ACHN (cell line): ENCODE results near the gene ENPP5.

Experiments
- DNase-seq: peaks from one replicate; pipeline ENCODE4 v3.0.0-alpha.2; 2015
- in situ Hi-C: cut with HindIII; loops from 2 replicates; pipeline ENCODE4 v1.10.0; 2017; ENCODE audit warnings: low sequenced_read_pairs, low pct_ligation_motif_present, low pct_unique_long_range_greater_than_20kb

The ENPP5 gene

GRCh38 chr6:46170357-46171289 lies at the start of gene ENPP5:
Gene ENPP5, minus strand, starts transcription at chr6:46170980. Its CDS starts 2,718 bp downstream, at chr6:46168262.
- in situ Hi-C loops: no loop called here
- DNase-seq: peak; percentile 43

GRCh38 chr6:46219661-46220060 lies 48.9 kb upstream of the ENPP5 start:
- no peak for DNase-seq
- in situ Hi-C loops: no loop called here

- in situ Hi-C loops: no loop called here
- DNase-seq: no peak
These were observed 47.7 kb upstream of the ENPP5 start for GRCh38 chr6:46218457-46218856.

GRCh38 chr6:46217671-46218131 lies 46.9 kb upstream of the ENPP5 start:
- no peak for DNase-seq
- in situ Hi-C loops: no loop called here

- in situ Hi-C loops: no loop called here
- DNase-seq: no peak
These were observed 46.1 kb upstream of the ENPP5 start for GRCh38 chr6:46216879-46217278.

GRCh38 chr6:46215777-46216176 lies 45.0 kb upstream of the ENPP5 start:
- DNase-seq: no peak
- in situ Hi-C loops: no loop called here

- DNase-seq: no peak
- in situ Hi-C loops: no loop called here
These were observed 44.4 kb upstream of the ENPP5 start for GRCh38 chr6:46215213-46215612.

GRCh38 chr6:46211917-46212316 lies 41.1 kb upstream of the ENPP5 start:
- in situ Hi-C loops: no loop called here
- DNase-seq: no peak

- in situ Hi-C loops: no loop called here
These were observed 39.5 kb upstream of the ENPP5 start for GRCh38 chr6:46210294-46210693.

GRCh38 chr6:46208303-46208702 lies 37.5 kb upstream of the ENPP5 start:
- in situ Hi-C loops: no loop called here
- no peak for DNase-seq

More at GRCh38 chr6:46210294-46210693, 39.5 kb upstream of the ENPP5 start:
- no peak for DNase-seq

- in situ Hi-C loops: no loop called here
- DNase-seq: no peak
These were observed 36.4 kb upstream of the ENPP5 start for GRCh38 chr6:46207174-46207573.

- in situ Hi-C loops: no loop called here
- no peak for DNase-seq
These were observed 34.3 kb upstream of the ENPP5 start for GRCh38 chr6:46204880-46205650.

- in situ Hi-C loops: no loop called here
- no peak for DNase-seq
These were observed 32.8 kb upstream of the ENPP5 start for GRCh38 chr6:46203391-46204177.

- DNase-seq: no peak
- in situ Hi-C loops: no loop called here
These were observed 30.9 kb upstream of the ENPP5 start for GRCh38 chr6:46201702-46202101.

GRCh38 chr6:46199387-46199786 lies 28.6 kb upstream of the ENPP5 start:
- DNase-seq: no peak
- in situ Hi-C loops: no loop called here

- in situ Hi-C loops: no loop called here
- peak; percentile 31 for DNase-seq
These were observed 21.2 kb upstream of the ENPP5 start for GRCh38 chr6:46191961-46192360.

- in situ Hi-C loops: no loop called here
- no peak for DNase-seq
These were observed 20.1 kb upstream of the ENPP5 start for GRCh38 chr6:46190889-46191288.

- no peak for DNase-seq
- in situ Hi-C loops: no loop called here
These were observed 18.9 kb upstream of the ENPP5 start for GRCh38 chr6:46189726-46190125.

GRCh38 chr6:46186583-46186982 lies 15.8 kb upstream of the ENPP5 start:
- in situ Hi-C loops: no loop called here
- no peak for DNase-seq
